HFF-Myc (cell line): ENCODE data around the gene PIGR.
A peak's percentile ranks its signal among the peaks of the same experiment; 100 is the strongest.

Experiments used
- DNase-seq: peaks from one replicate; pipeline ENCODE4 v3.0.0-alpha.2; 2011; ENCODE audit warnings: low read depth; ENCODE audit errors: extremely low read depth
- H3K4me3 ChIP-seq: replicated peaks from 2 replicates; pipeline ENCODE4 v1.5.1; 2011; ENCODE audit warnings: low read depth, mild to moderate bottlenecking, control low read depth, low read length
- CTCF ChIP-seq: IDR thresholded peaks from 2 replicates; pipeline ENCODE4 v1.5.1; 2012; ENCODE audit warnings: mild to moderate bottlenecking, low read depth, low read length, control low read depth; ENCODE audit errors: missing control alignments

Gene PIGR

GRCh38 chr1:206961668-206962067, 15.4 kb upstream of the PIGR start:
- no peak for TF ChIP-seq CTCF
- no peak for DNase-seq
- H3K4me3 ChIP-seq, result no peak overlapping the region

- no peak for TF ChIP-seq CTCF
- H3K4me3 ChIP-seq, result no peak overlapping the region
- no peak for DNase-seq
Measured at GRCh38 chr1:206960676-206961386, 14.6 kb upstream of the PIGR start.

- DNase-seq, result no peak
- H3K4me3 ChIP-seq, result no peak overlapping the region
- TF ChIP-seq CTCF, result no peak
Measured at GRCh38 chr1:206958144-206958543, 11.9 kb upstream of the PIGR start.

- no peak for TF ChIP-seq CTCF
- DNase-seq, result no peak
- H3K4me3 ChIP-seq, result no peak overlapping the region
Measured at GRCh38 chr1:206957639-206958038, 11.4 kb upstream of the PIGR start.

GRCh38 chr1:206955476-206956451, 9.5 kb upstream of the PIGR start:
- peak; percentile 29 for DNase-seq
- TF ChIP-seq CTCF, result no peak
- no peak overlapping the region for H3K4me3 ChIP-seq

GRCh38 chr1:206954459-206955342, 8.4 kb upstream of the PIGR start:
- H3K4me3 ChIP-seq, result no peak overlapping the region
- no peak for TF ChIP-seq CTCF
- no peak for DNase-seq
